Hepatocyte (in vitro differentiated cells): ENCODE data around the gene USP48. TPM values are rescaled to one million over a fixed set of nuclear protein-coding genes. Genes with fewer than 3 reads are reported as not detected.

Source experiments
- DNase-seq: peaks from one replicate; pipeline ENCODE4 v3.0.0-alpha.2; 2016; ENCODE audit warnings: low spot score
- H2AFZ ChIP-seq: fragments of 200-600 bp; sonication (generic); 2 replicates; pipeline ENCODE4 v1.6.0; 2016; ENCODE audit warnings: antibody characterized with exemption, mild to moderate bottlenecking
- H3K27ac ChIP-seq: fragments of 200-600 bp; sonication (generic); 2 replicates; pipeline ENCODE4 v1.5.1; 2016; ENCODE audit warnings: mild to moderate bottlenecking
- H3K27me3 ChIP-seq: fragments of 200-600 bp; sonication (generic); 2 replicates; pipeline ENCODE4 v1.6.1; 2016
- H3K36me3 ChIP-seq: fragments of 200-600 bp; sonication (generic); replicated peaks from 2 replicates; pipeline ENCODE4 v1.5.1; 2016; ENCODE audit warnings: low read depth; ENCODE audit not compliant: insufficient read depth
- H3K4me1 ChIP-seq: fragments of 200-600 bp; sonication (generic); 2 replicates; pipeline ENCODE4 v1.5.1; 2016; ENCODE audit warnings: mild to moderate bottlenecking, moderate library complexity; ENCODE audit not compliant: insufficient read depth
- H3K4me2 ChIP-seq: fragments of 200-600 bp; sonication (generic); 2 replicates; pipeline ENCODE4 v1.6.0; 2016
- H3K4me3 ChIP-seq: fragments of 200-600 bp; sonication (generic); 2 replicates; pipeline ENCODE4 v1.5.1; 2016; ENCODE audit warnings: mild to moderate bottlenecking
- H3K79me2 ChIP-seq: fragments of 200-600 bp; sonication (generic); 2 replicates; pipeline ENCODE4 v1.6.0; 2017; ENCODE audit warnings: mild to moderate bottlenecking
- H3K9me2 ChIP-seq: fragments of 200-600 bp; sonication (generic); replicated peaks from 2 replicates; pipeline ENCODE4 v1.6.0; 2017; ENCODE audit warnings: mild to moderate bottlenecking; ENCODE audit not compliant: insufficient read depth
- H3K9me3 ChIP-seq: fragments of 200-600 bp; sonication (generic); 2 replicates; pipeline ENCODE4 v1.5.1; 2016; ENCODE audit warnings: low read depth, mild to moderate bottlenecking
- H4K20me1 ChIP-seq: fragments of 200-600 bp; sonication (generic); 2 replicates; pipeline ENCODE4 v1.6.0; 2016; ENCODE audit warnings: mild to moderate bottlenecking; ENCODE audit not compliant: insufficient read depth, poor library complexity, severe bottlenecking
- CTCF ChIP-seq: fragments of 200-600 bp; sonication (generic); IDR thresholded peaks from 2 replicates; pipeline ENCODE4 v1.5.1; 2016; ENCODE audit warnings: antibody characterized with exemption, mild to moderate bottlenecking; ENCODE audit not compliant: poor library complexity
- EZH2 ChIP-seq: fragments of 200-600 bp; sonication (generic); IDR thresholded peaks from 2 replicates; pipeline ENCODE4 v1.6.1; 2016; ENCODE audit warnings: antibody characterized with exemption, mild to moderate bottlenecking, borderline replicate concordance
- EZH2phosphoT487 ChIP-seq: fragments of 200-600 bp; sonication (generic); IDR thresholded peaks from one replicate; pipeline ENCODE4 v1.6.1; 2018; ENCODE audit warnings: antibody characterized with exemption, mild to moderate bottlenecking, low read depth, moderate library complexity; ENCODE audit not compliant: unreplicated experiment, severe bottlenecking
- WGBS: methylation state at CpG from one replicate; pipeline ENCODE4 v1.1.6; 2016; ENCODE audit warnings: low lambda C conversion rate; ENCODE audit errors: missing lambda C conversion rate; 5-methylcytosine and 5-hydroxymethylcytosine counted together
- polyA plus RNA-seq: library from polyadenylated mRNA; unstranded; fragments of >200 nt; fragmentation: Nextera tagmentation; extraction: Ambion mirVana; gene quantifications from 2 replicates; pipeline ENCODE4 v1.2.1, GENCODE V29; 2016
- total RNA-seq: library from RNA; depleted of rRNA; stranded (reverse); fragments of >200 nt; gene quantifications from 2 replicates; pipeline ENCODE4 v1.2.3, GENCODE V29; 2014

The USP48 gene
- total and polyA plus RNA-seq, 2 experiments from 2014 or later: 38.9 to 39.5 TPM

- Histone ChIP-seq H3K27me3 (peaks cover 3% of the 10 kb centered on the region), H3K9me3 (no peaks in the 10 kb centered on the region), H4K20me1 (no peaks in the 10 kb centered on the region)
Measured at GRCh38 chr1:21657456-21658190, 125.3 kb downstream of the USP48 start.

GRCh38 chr1:21655748-21656147 is 127.2 kb downstream of the USP48 start:
- 58% methylated on average over 4 of the region's 4 CpGs for WGBS

More at GRCh38 chr1:21657456-21658190, 125.3 kb downstream of the USP48 start:
- Histone ChIP-seq H3K4me1 (peaks cover 6% of the 10 kb centered on the region), H3K4me2 (no peak overlapping the region), H3K36me3 (no peaks in the 10 kb centered on the region), H3K9me2 (no peaks in the 10 kb centered on the region), H2AFZ (no peak overlapping the region), H3K4me3 (no peak overlapping the region), H3K27ac (no peak overlapping the region), H3K79me2 (no peaks in the 10 kb centered on the region)
- WGBS: 74% methylated on average over 10 of the region's 10 CpGs
- no peak for DNase-seq
- TF ChIP-seq EZH2: no peak
- TF ChIP-seq EZH2phosphoT487: no peak
- no peak for TF ChIP-seq CTCF

GRCh38 chr1:21655259-21655658 is 127.7 kb downstream of the USP48 start:
- Histone ChIP-seq H3K27me3 (no peaks in the 10 kb centered on the region), H4K20me1 (no peaks in the 10 kb centered on the region), H3K36me3 (no peaks in the 10 kb centered on the region)

More at GRCh38 chr1:21655748-21656147, 127.2 kb downstream of the USP48 start:
- no peaks in the 10 kb centered on the region for H3K9me2 ChIP-seq
- H3K36me3 ChIP-seq: no peaks in the 10 kb centered on the region
- no peak overlapping the region for H3K4me2 ChIP-seq
- H3K9me3 ChIP-seq: no peaks in the 10 kb centered on the region
- no peaks in the 10 kb centered on the region for H3K27me3 ChIP-seq
- H3K79me2 ChIP-seq: no peaks in the 10 kb centered on the region
- TF ChIP-seq CTCF (no peak), EZH2 (no peak), EZH2phosphoT487 (no peak)
- DNase-seq: no peak
- no peak overlapping the region for H2AFZ ChIP-seq
- no peak overlapping the region for H3K27ac ChIP-seq
- no peaks in the 10 kb centered on the region for H4K20me1 ChIP-seq
- H3K4me3 ChIP-seq: no peak overlapping the region
- H3K4me1 ChIP-seq: peaks cover 16% of the 10 kb centered on the region

GRCh38 chr1:21654209-21654608 is 128.7 kb downstream of the USP48 start:
- no peaks in the 10 kb centered on the region for H3K36me3 ChIP-seq
- peaks cover 16% of the 10 kb centered on the region for H3K4me1 ChIP-seq
- H3K4me3 ChIP-seq: no peak overlapping the region
- no peak for DNase-seq
- no peaks in the 10 kb centered on the region for H3K79me2 ChIP-seq
- no peaks in the 10 kb centered on the region for H3K27me3 ChIP-seq
- no peak overlapping the region for H2AFZ ChIP-seq
- TF ChIP-seq EZH2phosphoT487 (no peak), CTCF (no peak), EZH2 (no peak)
- H3K4me2 ChIP-seq: no peak overlapping the region
- H4K20me1 ChIP-seq: no peaks in the 10 kb centered on the region
- no peaks in the 10 kb centered on the region for H3K9me3 ChIP-seq
- WGBS: 84% methylated on average over 6 of the region's 6 CpGs
- H3K27ac ChIP-seq: no peak overlapping the region
- no peaks in the 10 kb centered on the region for H3K9me2 ChIP-seq

More at GRCh38 chr1:21655259-21655658, 127.7 kb downstream of the USP48 start:
- Histone ChIP-seq H3K4me2 (no peak overlapping the region), H3K4me1 (peaks cover 16% of the 10 kb centered on the region), H3K9me3 (no peaks in the 10 kb centered on the region), H3K9me2 (no peaks in the 10 kb centered on the region), H3K4me3 (no peak overlapping the region), H3K27ac (no peak overlapping the region), H2AFZ (no peak overlapping the region), H3K79me2 (no peaks in the 10 kb centered on the region)
- no peak for TF ChIP-seq EZH2phosphoT487
- 87% methylated on average over 4 of the region's 4 CpGs for WGBS
- no peak for DNase-seq
